ENCODE data around the gene RNF223. TPM values are rescaled to one million over a fixed set of nuclear protein-coding genes. Genes with fewer than 3 reads are reported as not detected.
"Not testable (repeated sequence)": the region's sequence is repeated elsewhere in the genome, so short reads cannot be mapped to it uniquely, and the experiment has no call there.

RNF223 gene
- total RNA-seq, 1 donor from 2014 or later: not detected

DNA sequence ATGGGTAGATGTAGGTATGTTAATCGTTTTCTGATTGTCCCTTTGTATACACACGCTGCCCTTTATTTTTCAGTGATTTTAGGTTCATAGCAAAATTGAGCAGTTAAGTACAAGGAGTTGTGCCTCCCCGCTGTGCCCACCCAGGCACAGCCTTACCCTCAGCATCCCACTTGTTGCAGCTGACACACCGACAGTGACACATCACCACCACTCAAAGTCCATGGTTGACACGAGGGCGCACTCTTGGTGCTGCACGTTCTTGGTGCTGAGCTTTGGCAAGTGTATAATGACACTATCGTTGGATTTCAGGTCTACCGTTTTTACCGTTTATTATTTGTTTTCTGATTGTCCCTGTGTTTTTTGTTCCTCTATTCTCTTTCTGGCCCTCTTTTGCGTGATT, 26.2 kb upstream of the RNF223 start:
- DNase-seq (ENCODE audit: low spot score): no peak
- Mint-ChIP-seq H3K4me3 (ENCODE audit: unreplicated experiment) (no peak overlapping the region), H3K9me3 (ENCODE audit: unreplicated experiment) (no peaks in the 10 kb centered on the region), H3K27ac (ENCODE audit: unreplicated experiment) (no peak overlapping the region), H3K27me3 (ENCODE audit: unreplicated experiment) (peaks cover 2% of the 10 kb centered on the region), H3K36me3 (ENCODE audit: low read depth, unreplicated experiment) (no peaks in the 10 kb centered on the region), H3K4me1 (ENCODE audit: unreplicated experiment) (no peaks in the 10 kb centered on the region)
- TF ChIP-seq, protein P1, sequence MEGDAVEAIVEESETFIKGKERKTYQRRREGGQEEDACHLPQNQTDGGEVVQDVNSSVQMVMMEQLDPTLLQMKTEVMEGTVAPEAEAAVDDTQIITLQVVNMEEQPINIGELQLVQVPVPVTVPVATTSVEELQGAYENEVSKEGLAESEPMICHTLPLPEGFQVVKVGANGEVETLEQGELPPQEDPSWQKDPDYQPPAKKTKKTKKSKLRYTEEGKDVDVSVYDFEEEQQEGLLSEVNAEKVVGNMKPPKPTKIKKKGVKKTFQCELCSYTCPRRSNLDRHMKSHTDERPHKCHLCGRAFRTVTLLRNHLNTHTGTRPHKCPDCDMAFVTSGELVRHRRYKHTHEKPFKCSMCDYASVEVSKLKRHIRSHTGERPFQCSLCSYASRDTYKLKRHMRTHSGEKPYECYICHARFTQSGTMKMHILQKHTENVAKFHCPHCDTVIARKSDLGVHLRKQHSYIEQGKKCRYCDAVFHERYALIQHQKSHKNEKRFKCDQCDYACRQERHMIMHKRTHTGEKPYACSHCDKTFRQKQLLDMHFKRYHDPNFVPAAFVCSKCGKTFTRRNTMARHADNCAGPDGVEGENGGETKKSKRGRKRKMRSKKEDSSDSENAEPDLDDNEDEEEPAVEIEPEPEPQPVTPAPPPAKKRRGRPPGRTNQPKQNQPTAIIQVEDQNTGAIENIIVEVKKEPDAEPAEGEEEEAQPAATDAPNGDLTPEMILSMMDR (IDR thresholded peaks at IDR 0.05; ENCODE audit: unreplicated experiment): no peak

DNA sequence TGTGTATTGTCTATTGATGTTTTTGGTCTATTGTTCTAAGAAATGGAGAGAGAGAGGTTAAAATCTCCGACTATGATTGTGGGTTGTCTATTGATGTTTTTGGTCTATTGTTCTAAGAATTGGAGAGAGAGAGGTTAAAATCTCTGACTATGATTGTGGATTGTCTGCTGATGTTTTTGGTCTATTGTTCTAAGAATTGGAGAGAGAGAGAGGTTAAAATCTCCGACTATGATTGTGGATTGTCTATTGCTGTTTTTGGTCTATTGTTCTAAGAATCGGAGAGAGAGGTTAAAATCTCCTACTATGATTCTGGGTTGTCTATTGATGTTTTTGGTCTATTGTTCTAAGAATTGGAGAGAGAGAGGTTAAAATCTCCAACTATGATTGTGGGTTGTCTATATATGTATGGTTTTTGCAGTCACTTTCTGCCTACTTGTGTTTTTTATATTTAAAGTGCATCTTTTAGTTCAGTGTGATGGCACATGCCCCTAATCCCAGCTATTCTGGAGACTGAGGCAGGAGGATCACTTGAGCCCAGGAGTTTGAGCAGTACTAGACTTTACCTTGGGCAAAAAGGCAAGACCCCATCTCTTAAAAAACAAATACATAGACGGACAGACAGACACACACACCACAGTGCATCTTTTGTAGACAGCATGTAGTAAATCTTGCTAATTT, 25.5 kb upstream of the RNF223 start:
- Mint-ChIP-seq H3K27ac (ENCODE audit: unreplicated experiment) (no peak overlapping the region), H3K4me3 (ENCODE audit: unreplicated experiment) (no peak overlapping the region), H3K27me3 (ENCODE audit: unreplicated experiment) (peaks cover 2% of the 10 kb centered on the region), H3K36me3 (ENCODE audit: low read depth, unreplicated experiment) (no peaks in the 10 kb centered on the region), H3K4me1 (ENCODE audit: unreplicated experiment) (no peaks in the 10 kb centered on the region), H3K9me3 (ENCODE audit: unreplicated experiment) (no peaks in the 10 kb centered on the region)
- TF ChIP-seq, protein P1 (IDR thresholded peaks at IDR 0.05; ENCODE audit: unreplicated experiment): no peak
- no peak for DNase-seq (ENCODE audit: low spot score)

DNA sequence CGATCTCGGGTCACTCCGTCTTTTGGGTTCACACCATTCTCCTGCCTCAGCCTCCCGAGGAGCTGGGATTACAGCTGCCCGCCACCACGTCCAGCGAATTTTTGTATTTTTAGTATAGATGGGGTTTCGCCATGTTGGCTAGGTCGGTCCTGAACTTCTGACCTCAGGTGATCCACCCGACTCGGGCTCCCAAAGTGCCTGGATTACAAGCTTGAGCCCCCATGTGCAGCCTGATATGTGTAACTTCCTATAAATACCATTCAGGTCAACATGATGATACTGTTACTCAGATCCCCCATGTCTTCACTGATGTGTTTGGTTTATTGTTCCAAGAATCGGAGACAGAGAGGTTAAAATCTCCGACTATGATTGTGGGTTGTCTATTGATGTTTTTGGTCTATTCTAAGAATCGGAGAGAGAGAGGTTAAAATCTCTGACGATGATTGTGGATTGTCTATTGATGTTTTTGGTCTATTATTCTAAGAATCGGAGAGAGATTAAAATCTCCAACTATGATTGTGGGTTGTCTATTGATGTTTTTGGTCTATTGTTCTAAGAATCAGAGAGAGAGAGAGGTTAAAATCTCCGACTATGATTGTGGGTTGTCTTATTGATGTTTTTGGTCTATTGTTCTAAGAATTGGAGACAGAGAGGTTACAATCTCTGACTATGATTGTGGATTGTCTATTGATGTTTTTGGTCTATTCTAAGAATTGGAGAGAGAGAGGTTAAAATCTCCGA, 24.7 kb upstream of the RNF223 start:
- Mint-ChIP-seq H3K4me1 (ENCODE audit: unreplicated experiment) (no peaks in the 10 kb centered on the region), H3K4me3 (ENCODE audit: unreplicated experiment) (no peak overlapping the region), H3K36me3 (ENCODE audit: low read depth, unreplicated experiment) (no peaks in the 10 kb centered on the region), H3K27me3 (ENCODE audit: unreplicated experiment) (peaks cover 2% of the 10 kb centered on the region), H3K9me3 (ENCODE audit: unreplicated experiment) (no peaks in the 10 kb centered on the region), H3K27ac (ENCODE audit: unreplicated experiment) (no peak overlapping the region)
- no peak for DNase-seq (ENCODE audit: low spot score)
- TF ChIP-seq, protein P1 (IDR thresholded peaks at IDR 0.05; ENCODE audit: unreplicated experiment): no peak

GRCh38 chr1:1096136-1096535, 22.0 kb upstream of the RNF223 start:
- DNase-seq (ENCODE audit: low spot score): not testable (repeated sequence)

DNA sequence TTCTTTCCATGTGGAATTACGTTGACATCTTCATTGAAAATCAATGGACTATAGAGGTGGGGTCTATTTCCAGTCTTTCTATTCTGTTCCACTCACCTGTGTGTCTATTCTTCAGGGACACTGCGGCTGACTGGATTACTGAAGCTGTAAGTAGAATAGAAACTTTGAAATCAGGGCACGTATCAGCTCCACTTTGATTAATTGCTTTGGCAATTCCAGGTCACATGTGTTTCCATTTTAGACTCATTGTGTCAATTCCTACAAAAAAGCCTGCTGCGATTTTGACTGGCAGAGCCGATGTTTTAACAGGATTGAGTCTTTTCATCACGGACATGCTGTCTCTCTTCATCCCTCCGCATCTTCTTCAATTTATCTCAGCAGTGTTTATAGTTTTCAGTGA, 20.9 kb upstream of the RNF223 start:
- TF ChIP-seq, protein P1 (IDR thresholded peaks at IDR 0.05; ENCODE audit: unreplicated experiment): no peak
- Mint-ChIP-seq H3K27ac (ENCODE audit: unreplicated experiment) (no peak overlapping the region), H3K4me3 (ENCODE audit: unreplicated experiment) (no peak overlapping the region)

More at GRCh38 chr1:1096136-1096535, 22.0 kb upstream of the RNF223 start:
- H3K36me3 Mint-ChIP-seq (ENCODE audit: low read depth, unreplicated experiment); H3K9me3 Mint-ChIP-seq (ENCODE audit: unreplicated experiment); H3K27me3 Mint-ChIP-seq (ENCODE audit: unreplicated experiment); H3K27ac Mint-ChIP-seq (ENCODE audit: unreplicated experiment); H3K4me3 Mint-ChIP-seq (ENCODE audit: unreplicated experiment); H3K4me1 Mint-ChIP-seq (ENCODE audit: unreplicated experiment): not testable (repeated sequence)

More for the DNA sequence above, 20.9 kb upstream of the RNF223 start:
- no peaks in the 10 kb centered on the region for H3K4me1 Mint-ChIP-seq (ENCODE audit: unreplicated experiment)
- H3K27me3 Mint-ChIP-seq (ENCODE audit: unreplicated experiment): no peaks in the 10 kb centered on the region
- DNase-seq (ENCODE audit: low spot score): no peak
- H3K36me3 Mint-ChIP-seq (ENCODE audit: low read depth, unreplicated experiment): peaks cover 4% of the 10 kb centered on the region
- H3K9me3 Mint-ChIP-seq (ENCODE audit: unreplicated experiment): no peaks in the 10 kb centered on the region

Measured in endothelial cell (in vitro differentiated cells).